Activated CD8-positive, alpha-beta memory T cell treated with anti-CD3 and anti-CD28 coated beads, Interleukin-2, amount 50 U/mL, for 24 hours (primary cell): ENCODE results near the gene RCN2.
A peak's percentile ranks its signal among the peaks of the same experiment; 100 is the strongest.

Experiments used
- DNase-seq: peaks from one replicate; pipeline ENCODE4 v3.0.0-alpha.2; 2020; ENCODE audit errors: extremely low read depth

The RCN2 gene

GRCh38 chr15:76973906-76974305, 42.4 kb downstream of the RCN2 start:
- no peak for DNase-seq

- no peak for DNase-seq
Observed at GRCh38 chr15:76974456-76975036, 43.0 kb downstream of the RCN2 start.

DNA sequence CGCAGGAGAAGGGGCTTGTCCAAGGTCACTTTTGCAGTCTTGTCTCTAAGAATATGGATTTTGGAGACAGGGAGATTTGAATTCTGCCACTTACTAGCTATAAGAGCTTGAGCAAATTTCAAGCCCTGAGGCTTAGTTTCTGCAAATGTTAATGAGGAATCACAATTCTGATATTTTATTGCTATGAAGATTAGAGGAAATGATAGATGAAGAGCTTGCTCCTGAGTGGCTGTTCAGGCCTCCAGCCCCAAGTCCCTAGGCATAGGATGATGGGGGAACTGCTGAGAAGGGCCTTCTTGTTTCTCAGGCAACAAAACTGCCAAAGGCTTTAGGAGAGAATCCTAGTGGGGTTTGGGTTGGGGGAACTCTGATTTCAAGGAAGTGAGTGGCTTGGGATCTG, 44.6 kb downstream of the RCN2 start:
- no peak for DNase-seq

DNA sequence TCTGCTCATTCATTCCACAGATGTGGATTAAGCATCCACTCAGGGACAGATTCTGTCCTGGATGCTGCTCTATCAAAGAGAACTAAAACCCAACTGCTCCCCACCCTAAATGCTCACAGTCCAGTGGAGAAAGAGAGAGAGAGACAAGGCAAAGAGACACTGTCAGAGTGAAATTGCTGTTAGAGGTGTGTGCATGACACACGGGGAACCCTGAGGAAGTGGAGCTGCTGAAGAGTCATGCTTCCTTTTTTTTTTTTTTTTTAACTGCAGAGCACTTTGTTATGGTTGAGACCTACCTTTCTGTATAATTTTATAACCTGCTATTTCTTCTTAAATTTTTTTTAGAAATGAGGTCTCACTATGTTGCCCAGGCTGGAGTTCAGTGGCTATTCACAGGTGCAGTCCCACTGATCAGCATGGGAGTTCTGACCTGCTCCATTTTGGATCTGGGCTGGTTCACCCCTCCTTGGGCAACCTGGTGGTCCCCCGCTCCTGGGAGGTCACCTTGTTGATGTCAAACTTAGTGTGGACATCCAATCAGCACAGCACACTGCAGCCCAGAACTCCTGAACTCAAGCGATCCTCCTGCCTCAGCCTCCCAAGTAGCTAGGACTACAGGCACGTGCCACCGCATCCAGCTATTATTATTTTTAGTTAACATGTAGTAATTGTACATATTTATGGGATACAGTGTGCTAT, 45.2 kb downstream of the RCN2 start:
- DNase-seq, result no peak

- no peak for DNase-seq
Observed at GRCh38 chr15:76978522-76979330, 47.2 kb downstream of the RCN2 start.

- no peak for DNase-seq
Observed at GRCh38 chr15:76979331-76979925, 47.9 kb downstream of the RCN2 start.

GRCh38 chr15:76979996-76980520, 48.5 kb downstream of the RCN2 start:
- DNase-seq, result no peak

DNA sequence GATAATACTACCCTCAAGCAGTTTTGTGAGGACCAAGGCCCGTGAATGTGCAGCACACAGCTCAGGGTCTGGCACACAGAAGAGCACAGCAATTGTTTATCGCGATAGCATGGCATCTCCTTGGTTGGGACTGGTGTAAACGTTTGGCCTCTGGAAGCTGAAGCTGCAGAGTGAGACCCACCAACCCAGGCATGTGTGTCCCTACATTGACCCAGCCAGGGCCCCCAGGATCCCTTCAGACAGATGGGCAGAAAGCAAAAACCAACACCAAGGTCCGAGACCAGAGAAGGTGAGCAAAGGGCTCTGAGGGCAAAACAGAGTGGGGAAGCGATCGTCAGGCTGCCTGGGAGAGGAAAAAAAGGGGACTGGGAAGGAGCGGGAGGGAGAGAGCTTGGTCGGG, 50.8 kb downstream of the RCN2 start:
- DNase-seq, result no peak

DNA sequence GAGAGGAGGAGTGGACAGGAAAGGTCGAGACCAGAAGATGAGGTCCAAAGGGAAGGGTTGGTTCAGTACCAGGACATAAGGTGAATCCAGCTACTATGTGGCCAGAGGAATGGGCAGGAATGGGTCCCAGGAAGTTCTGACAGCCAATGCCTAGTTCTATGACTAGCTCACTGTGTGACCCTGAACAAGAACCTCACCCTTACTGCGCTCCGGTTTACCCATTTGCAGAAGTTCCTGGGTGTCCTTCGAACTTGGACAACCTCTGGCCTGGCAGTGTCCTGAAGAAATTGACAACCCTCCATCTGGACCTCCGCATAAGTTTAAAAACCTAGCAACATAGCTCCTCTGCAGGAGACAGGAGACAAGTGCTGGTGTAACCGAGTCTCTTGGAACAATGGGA, 51.2 kb downstream of the RCN2 start:
- DNase-seq, result no peak

- no peak for DNase-seq
Observed at GRCh38 chr15:76983590-76984375, 52.2 kb downstream of the RCN2 start.

DNA sequence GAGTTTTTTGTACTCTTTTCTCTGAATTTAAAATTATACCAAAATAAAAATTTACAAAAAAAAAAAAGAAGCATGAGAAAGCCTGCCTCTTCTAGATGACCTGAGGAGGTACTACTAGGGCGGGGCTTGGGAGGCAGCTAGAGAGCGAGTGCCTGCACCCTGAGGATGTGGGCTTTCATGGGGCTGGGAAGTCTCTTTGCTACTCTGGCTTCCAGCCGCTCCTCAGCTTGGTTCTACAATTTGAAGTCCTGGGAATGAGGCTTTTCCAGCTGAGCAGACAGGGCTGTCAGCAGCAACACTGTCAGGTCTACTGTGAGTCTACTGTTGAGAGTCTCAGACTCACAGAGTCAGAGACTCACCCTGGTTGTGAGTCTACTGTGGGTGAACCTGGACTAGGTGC, 55.2 kb downstream of the RCN2 start:
- no peak for DNase-seq

GRCh38 chr15:76987276-76987675, 55.7 kb downstream of the RCN2 start:
- DNase-seq, result no peak

GRCh38 chr15:76987896-76988860, 56.6 kb downstream of the RCN2 start:
- peak; percentile 54 for DNase-seq

GRCh38 chr15:76988867-76989780, 57.6 kb downstream of the RCN2 start:
- DNase-seq, result no peak

DNA sequence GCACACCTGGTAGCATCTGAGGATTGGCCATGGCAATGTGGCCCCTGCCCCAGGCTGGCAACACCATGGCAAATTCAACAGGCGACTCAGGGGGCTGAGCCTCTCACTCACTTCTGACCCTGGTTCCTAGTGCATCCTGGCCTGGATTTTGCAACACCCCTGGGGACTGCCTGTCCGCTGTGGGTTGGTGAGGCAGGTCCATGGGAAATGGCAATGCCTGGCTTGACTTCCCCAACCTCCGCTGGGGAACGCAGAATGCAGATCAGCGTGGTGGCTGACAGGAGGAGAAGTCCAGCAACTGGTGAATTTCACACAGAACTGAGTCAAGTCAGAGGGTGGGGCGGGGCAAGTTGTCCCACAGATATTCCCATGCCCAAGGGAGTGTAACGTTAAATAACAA, 59.5 kb downstream of the RCN2 start:
- DNase-seq, result no peak

GRCh38 chr15:76991741-76992645, 60.4 kb downstream of the RCN2 start:
- DNase-seq, result no peak

GRCh38 chr15:76993114-76993725, 61.7 kb downstream of the RCN2 start:
- no peak for DNase-seq

GRCh38 chr15:76994001-76994400, 62.5 kb downstream of the RCN2 start:
- no peak for DNase-seq
